Measurements from ENCODE around the gene PBX1.
A peak's percentile ranks its signal among the peaks of the same experiment; 100 is the strongest.

Gene PBX1

DNA sequence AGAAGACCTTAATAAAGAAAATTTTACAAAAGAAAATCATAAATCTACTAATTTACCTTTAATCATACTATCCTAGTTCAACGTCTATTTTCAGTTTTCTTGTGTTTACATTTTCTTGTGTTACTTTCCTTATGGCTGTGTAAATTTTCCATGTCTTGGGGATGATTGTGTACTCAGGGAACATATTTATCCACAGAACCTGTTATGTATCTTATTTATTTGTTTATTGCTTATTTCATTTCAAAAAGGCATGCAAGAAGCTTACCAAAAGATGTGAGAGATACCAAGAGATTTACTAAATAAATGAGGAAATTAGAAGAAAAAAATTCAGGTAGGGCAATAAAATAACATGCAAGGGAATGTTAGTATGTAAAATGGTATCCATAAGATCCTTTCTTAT, 22.8 kb downstream of the PBX1 start:
- Histone ChIP-seq H3K4me3 (ENCODE audit: low read depth in 1 of 2, low read length in 2 of 2) (no peak overlapping the region), H3K27ac (ENCODE audit: low read length) (no peak overlapping the region), H3K27me3 (ENCODE audit: low read depth, low read length) (no peaks in the 10 kb centered on the region), H3K4me1 (ENCODE audit: control insufficient read depth in 1 of 2, insufficient read depth in 2 of 2, low read length in 2 of 2) (peaks cover 12 to 66% of the 10 kb centered on the region in 2 donors), H3K9me3 (ENCODE audit: control insufficient read depth in 1 of 2, low read length in 2 of 2) (no peaks in the 10 kb centered on the region), H3K36me3 (ENCODE audit: control insufficient read depth in 1 of 2, insufficient read depth in 2 of 2, low read length in 2 of 2) (no peaks in the 10 kb centered on the region)

DNA sequence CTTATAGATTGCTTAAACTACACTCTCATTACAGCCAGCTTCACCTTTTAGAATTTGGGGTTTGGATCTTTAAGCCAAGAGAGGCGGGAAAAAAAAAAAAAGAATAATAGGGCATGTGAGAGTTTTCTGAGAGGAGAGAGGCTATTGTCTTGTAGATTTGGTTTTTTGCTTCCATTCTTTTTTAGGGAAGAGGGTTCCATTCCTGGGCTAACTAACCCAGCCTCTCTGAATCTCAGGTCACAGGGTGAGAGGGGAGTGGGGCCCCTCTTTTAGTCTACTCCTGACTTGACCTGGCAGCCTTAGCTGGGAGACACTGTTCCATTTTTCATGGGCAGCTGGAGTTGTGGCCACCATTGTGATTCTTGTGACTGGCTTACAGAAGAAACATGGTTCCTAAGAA, 24.2 kb downstream of the PBX1 start:
- Histone ChIP-seq H3K27ac (ENCODE audit: low read length) (no peak overlapping the region), H3K4me3 (ENCODE audit: low read depth in 1 of 2, low read length in 2 of 2) (no peak overlapping the region), H3K36me3 (ENCODE audit: control insufficient read depth in 1 of 2, insufficient read depth in 2 of 2, low read length in 2 of 2) (no peaks in the 10 kb centered on the region), H3K4me1 (ENCODE audit: control insufficient read depth in 1 of 2, insufficient read depth in 2 of 2, low read length in 2 of 2) (peaks cover 11 to 65% of the 10 kb centered on the region in 2 donors), H3K27me3 (ENCODE audit: low read depth, low read length) (no peaks in the 10 kb centered on the region), H3K9me3 (ENCODE audit: control insufficient read depth in 1 of 2, low read length in 2 of 2) (no peaks in the 10 kb centered on the region)

DNA sequence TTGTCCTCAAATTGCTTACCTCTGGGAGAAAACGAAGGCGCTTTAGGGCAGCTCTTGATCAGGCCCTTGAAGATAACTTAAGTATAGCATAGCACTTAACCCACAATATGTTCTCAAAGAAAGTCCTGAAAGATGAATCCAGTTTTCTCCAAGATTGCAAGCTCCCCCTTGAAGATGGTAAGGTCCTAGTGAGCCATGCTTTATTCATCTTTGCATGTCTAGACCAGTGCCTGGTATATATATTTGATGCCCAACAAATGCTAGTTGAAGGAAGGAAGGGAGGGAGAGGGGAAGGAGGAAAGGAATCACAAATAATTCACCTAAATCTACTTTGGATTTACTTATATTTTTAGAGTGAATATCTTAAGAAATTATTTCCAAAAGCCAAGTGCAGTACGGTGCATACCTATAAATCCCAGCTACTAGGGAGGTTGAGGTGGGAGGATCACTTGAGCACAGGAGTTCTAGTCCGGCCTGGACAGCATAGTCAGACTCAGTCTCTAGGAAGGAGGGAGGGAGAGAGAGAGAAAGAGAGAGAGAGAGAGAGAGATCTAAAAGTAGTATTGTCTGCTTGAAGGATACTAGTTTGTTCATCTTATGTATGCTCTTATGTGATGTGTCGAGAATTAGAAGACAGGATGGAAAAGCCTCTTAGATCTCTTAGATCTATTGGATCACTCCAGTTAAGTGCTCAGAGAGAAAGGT, 25.0 kb downstream of the PBX1 start:
- Histone ChIP-seq H3K36me3 (ENCODE audit: control insufficient read depth in 1 of 2, insufficient read depth in 2 of 2, low read length in 2 of 2) (no peaks in the 10 kb centered on the region), H3K4me1 (ENCODE audit: control insufficient read depth in 1 of 2, insufficient read depth in 2 of 2, low read length in 2 of 2) (peaks cover 4 to 60% of the 10 kb centered on the region in 2 donors), H3K27me3 (ENCODE audit: low read depth, low read length) (no peaks in the 10 kb centered on the region), H3K4me3 (ENCODE audit: low read depth in 1 of 2, low read length in 2 of 2) (no peak overlapping the region), H3K9me3 (ENCODE audit: control insufficient read depth in 1 of 2, low read length in 2 of 2) (no peaks in the 10 kb centered on the region), H3K27ac (ENCODE audit: low read length) (no peak overlapping the region)

DNA sequence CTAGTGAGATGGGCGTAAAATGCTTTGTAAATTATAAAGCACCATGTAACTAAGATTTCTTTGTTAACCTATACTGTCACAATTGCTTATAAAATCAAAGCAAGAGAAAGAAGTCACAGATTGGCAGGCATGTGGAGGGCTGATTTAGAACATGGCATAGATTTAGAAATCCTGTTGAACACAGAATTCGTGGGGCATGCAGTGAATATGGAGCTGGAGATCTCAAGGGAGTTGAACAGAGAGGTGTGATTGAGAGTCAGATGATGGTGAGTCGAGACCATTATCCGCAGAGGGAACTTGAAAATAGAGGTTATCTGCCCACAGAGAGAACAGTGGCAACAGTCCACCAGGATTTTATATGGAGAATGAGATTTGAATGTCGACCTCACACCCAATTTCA, 27.6 kb downstream of the PBX1 start:
- Histone ChIP-seq H3K4me1 (ENCODE audit: control insufficient read depth in 1 of 2, insufficient read depth in 2 of 2, low read length in 2 of 2) (peaks cover 17 to 79% of the 10 kb centered on the region in 2 donors), H3K9me3 (ENCODE audit: control insufficient read depth in 1 of 2, low read length in 2 of 2) (no peaks in the 10 kb centered on the region), H3K36me3 (ENCODE audit: control insufficient read depth in 1 of 2, insufficient read depth in 2 of 2, low read length in 2 of 2) (no peaks in the 10 kb centered on the region), H3K4me3 (ENCODE audit: low read depth in 1 of 2, low read length in 2 of 2) (no peak overlapping the region), H3K27me3 (ENCODE audit: low read depth, low read length) (no peaks in the 10 kb centered on the region), H3K27ac (ENCODE audit: low read length) (peak overlapping the region; percentile 2)

DNA sequence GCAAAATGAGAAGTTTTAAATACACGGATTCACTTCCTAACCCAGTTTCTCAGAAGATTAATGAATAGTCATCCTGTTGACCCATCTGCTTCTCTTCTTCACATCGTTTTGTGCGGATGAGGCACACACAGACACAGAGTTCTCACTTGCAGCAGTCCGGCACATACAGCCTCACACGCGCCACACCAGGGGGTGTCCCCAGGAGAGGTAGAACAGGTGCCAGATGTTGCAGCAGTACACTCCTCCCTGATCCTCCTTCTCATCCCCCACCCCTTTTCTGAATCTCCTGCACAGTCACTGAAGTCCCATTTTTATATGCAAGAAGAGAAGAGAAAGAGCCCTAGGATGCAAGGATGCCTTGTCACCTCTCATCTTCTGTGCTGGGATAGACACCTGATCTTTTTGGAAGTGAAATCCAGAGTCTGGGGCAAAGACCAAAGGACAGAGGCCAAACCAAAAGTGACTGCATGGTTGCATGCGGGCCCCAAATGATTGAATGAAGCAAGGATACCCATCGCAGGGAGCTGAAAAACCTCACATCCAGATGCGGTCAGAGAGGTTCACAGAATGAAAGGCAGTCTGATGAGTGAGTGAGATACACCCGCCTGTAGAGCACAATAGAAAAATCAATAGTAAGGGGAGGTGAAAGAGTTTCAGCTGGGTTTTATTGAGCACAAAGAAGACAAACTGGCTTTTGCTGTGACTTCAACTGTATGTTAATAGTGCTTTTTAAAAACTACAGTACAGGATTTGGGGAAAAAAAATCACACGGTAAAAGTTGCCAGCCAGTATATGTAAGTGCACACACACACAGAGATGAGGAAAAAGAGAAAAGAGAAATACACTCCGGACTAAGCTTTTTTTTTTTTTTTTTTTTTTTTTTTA, 28.9 kb downstream of the PBX1 start:
- Histone ChIP-seq H3K27me3 (ENCODE audit: low read depth, low read length) (no peaks in the 10 kb centered on the region), H3K36me3 (ENCODE audit: control insufficient read depth in 1 of 2, insufficient read depth in 2 of 2, low read length in 2 of 2) (no peaks in the 10 kb centered on the region), H3K27ac (ENCODE audit: low read length) (peak overlapping the region; percentile 63), H3K4me3 (ENCODE audit: low read depth in 1 of 2, low read length in 2 of 2) (peak overlapping the region in 1 of 2 donors; percentile 47), H3K9me3 (ENCODE audit: control insufficient read depth in 1 of 2, low read length in 2 of 2) (no peaks in the 10 kb centered on the region), H3K4me1 (ENCODE audit: control insufficient read depth in 1 of 2, insufficient read depth in 2 of 2, low read length in 2 of 2) (peaks cover 19 to 83% of the 10 kb centered on the region in 2 donors)

DNA sequence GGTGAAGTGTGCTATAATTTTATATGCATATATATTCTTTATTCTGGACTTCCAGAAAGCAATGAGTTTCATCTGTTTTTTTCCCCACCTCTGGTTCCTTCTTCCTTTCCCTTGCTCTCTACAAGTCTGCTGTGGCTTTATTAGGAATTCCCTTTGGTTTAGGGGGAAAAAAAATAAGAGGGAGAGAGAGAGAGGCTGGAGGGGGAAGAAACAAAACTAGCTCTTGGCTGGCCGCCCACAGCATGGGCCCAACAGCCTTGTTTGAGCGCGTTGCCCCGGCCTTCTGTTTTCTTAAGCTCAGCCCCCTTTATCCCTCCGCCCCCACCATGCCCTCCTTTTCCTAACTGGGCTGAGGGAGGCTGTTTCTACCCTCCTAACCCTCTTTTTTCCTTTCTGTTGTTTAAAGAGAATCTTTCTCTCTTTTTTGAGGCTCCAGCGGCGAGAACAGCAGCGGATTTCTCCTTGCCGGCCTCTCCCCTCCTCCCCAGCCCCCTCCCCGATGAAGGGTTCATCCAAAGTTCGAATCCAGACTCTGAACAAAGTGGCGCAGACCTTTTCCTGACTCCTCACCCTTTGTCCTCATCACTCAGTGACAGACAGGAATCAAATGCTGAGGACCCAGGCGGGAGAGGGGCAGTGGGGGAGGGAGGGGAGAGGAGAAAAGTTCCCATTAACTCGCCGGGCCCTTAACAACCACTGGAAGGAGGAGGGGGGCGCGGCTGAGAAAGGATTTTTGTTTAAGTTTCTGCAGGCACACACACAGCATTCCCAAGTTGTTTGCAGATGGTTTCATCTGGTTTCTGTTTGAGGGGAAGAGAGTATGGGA, 29.7 kb downstream of the PBX1 start:
- Histone ChIP-seq H3K27ac (ENCODE audit: low read length) (peak overlapping the region; percentile 63), H3K27me3 (ENCODE audit: low read depth, low read length) (no peaks in the 10 kb centered on the region), H3K4me3 (ENCODE audit: low read depth in 1 of 2, low read length in 2 of 2) (peak overlapping the region; percentile 28 to 47), H3K9me3 (ENCODE audit: control insufficient read depth in 1 of 2, low read length in 2 of 2) (no peaks in the 10 kb centered on the region), H3K36me3 (ENCODE audit: control insufficient read depth in 1 of 2, insufficient read depth in 2 of 2, low read length in 2 of 2) (no peaks in the 10 kb centered on the region), H3K4me1 (ENCODE audit: control insufficient read depth in 1 of 2, insufficient read depth in 2 of 2, low read length in 2 of 2) (peaks cover 19 to 79% of the 10 kb centered on the region in 2 donors)

DNA sequence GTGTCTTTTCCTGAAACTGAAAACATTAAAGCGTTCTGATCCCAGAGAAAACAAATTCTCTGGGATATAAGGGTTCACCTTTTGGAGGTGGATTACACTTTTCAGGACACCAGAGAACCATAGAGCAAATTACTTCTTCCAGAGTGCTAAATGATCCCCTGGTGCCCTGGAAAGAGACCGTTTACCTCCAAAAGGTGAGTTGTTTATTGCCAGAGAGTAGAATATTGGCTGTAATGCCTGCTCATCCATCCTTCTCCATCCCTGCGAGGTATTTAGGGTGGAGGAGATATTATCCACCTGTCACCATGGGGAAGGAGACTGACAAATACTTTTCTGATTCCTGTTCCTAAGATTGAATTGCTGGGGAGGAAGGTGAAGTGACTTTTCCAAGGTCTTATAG, 30.4 kb downstream of the PBX1 start:
- Histone ChIP-seq H3K27me3 (ENCODE audit: low read depth, low read length) (no peaks in the 10 kb centered on the region), H3K4me3 (ENCODE audit: low read depth in 1 of 2, low read length in 2 of 2) (peak overlapping the region; percentile 28 to 47), H3K9me3 (ENCODE audit: control insufficient read depth in 1 of 2, low read length in 2 of 2) (no peaks in the 10 kb centered on the region), H3K27ac (ENCODE audit: low read length) (peak overlapping the region; percentile 63), H3K4me1 (ENCODE audit: control insufficient read depth in 1 of 2, insufficient read depth in 2 of 2, low read length in 2 of 2) (peaks cover 19 to 74% of the 10 kb centered on the region in 2 donors), H3K36me3 (ENCODE audit: control insufficient read depth in 1 of 2, insufficient read depth in 2 of 2, low read length in 2 of 2) (no peaks in the 10 kb centered on the region)

DNA sequence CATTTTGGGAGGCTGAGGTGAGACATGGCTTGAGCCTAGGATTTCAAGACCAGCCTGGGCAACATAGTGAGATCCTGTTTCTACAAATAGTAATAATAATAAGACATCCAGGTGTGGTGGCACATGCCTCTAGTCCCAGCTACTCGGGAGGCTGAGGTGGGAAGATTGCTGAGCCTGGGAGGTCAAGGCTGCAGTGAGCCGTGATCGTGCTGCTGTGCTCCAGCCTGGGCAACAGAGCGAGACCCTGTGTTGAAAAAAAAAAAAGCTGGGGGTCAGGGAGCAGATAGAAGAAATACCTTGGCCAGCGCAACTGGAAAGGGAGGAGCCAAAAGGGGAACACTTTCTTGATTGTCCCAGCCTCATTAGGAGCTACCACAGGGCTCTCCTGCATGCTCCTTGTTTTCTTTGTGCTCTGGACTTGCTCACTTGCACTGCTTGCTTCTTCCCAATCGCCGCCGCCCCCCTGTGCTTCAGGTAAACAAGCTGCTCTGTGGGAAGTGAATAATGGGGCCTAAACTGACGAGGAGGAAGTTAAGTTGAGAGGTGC, 31.1 kb downstream of the PBX1 start:
- H3K27ac ChIP-seq (ENCODE audit: low read length) = peak overlapping the region; percentile 63
- no peaks in the 10 kb centered on the region for H3K27me3 ChIP-seq (ENCODE audit: low read depth, low read length)
- peak overlapping the region in 1 of 2 donors; percentile 14 for H3K4me3 ChIP-seq (ENCODE audit: low read depth in 1 of 2, low read length in 2 of 2)
- H3K4me1 ChIP-seq (ENCODE audit: control insufficient read depth in 1 of 2, insufficient read depth in 2 of 2, low read length in 2 of 2) = peaks cover 19 to 68% of the 10 kb centered on the region in 2 donors
- H3K36me3 ChIP-seq (ENCODE audit: control insufficient read depth in 1 of 2, insufficient read depth in 2 of 2, low read length in 2 of 2) = no peaks in the 10 kb centered on the region
- H3K9me3 ChIP-seq (ENCODE audit: control insufficient read depth in 1 of 2, low read length in 2 of 2) = no peaks in the 10 kb centered on the region

DNA sequence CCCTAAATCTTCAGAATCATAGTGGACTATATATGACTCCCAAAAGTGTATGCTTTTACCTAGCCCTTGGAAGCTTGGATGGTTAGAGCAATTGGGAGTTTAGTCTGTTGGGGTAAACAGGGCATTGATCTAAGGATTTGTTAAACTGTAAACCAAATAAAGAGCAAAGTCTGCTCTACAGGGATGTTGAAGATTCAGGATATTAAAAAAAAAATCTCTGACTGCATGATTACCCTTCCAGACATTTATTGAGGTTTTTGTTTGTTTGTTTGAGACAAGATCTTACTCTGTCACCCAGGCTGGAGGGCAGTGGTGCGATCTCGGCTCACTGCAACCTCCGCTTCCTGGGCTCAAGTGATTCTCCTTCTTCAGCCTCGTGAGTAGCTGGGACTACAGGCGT, 31.6 kb downstream of the PBX1 start:
- peak overlapping the region; percentile 24 for H3K27ac ChIP-seq (ENCODE audit: low read length)
- peaks cover 19 to 62% of the 10 kb centered on the region in 2 donors for H3K4me1 ChIP-seq (ENCODE audit: control insufficient read depth in 1 of 2, insufficient read depth in 2 of 2, low read length in 2 of 2)
- no peaks in the 10 kb centered on the region for H3K36me3 ChIP-seq (ENCODE audit: control insufficient read depth in 1 of 2, insufficient read depth in 2 of 2, low read length in 2 of 2)
- peak overlapping the region in 1 of 2 donors; percentile 14 for H3K4me3 ChIP-seq (ENCODE audit: low read depth in 1 of 2, low read length in 2 of 2)
- no peaks in the 10 kb centered on the region for H3K27me3 ChIP-seq (ENCODE audit: low read depth, low read length)
- no peaks in the 10 kb centered on the region for H3K9me3 ChIP-seq (ENCODE audit: control insufficient read depth in 1 of 2, low read length in 2 of 2)

DNA sequence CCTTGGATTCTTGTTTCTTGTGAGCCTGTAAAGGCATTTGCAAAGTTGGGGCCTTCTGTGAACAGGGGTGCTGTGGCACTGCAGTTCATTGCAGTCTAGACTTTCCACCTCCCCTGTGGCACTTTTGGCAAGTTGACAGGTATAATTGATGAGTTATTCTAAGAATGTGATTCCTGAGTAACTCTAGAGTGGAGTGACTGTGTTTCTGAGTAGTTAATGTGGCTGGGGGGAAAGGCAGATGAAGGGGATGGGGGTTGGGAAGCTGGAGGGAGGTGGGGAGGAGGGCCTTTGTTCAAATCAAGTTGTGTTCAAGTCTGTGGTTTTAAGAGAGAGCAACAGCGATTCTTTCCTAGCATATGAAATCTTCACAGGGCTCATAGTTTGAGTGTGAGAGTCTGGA, 32.9 kb downstream of the PBX1 start:
- no peak overlapping the region for H3K4me3 ChIP-seq (ENCODE audit: low read depth in 1 of 2, low read length in 2 of 2)
- H3K9me3 ChIP-seq (ENCODE audit: control insufficient read depth in 1 of 2, low read length in 2 of 2) = no peaks in the 10 kb centered on the region
- H3K4me1 ChIP-seq (ENCODE audit: control insufficient read depth in 1 of 2, insufficient read depth in 2 of 2, low read length in 2 of 2) = peaks cover 19 to 50% of the 10 kb centered on the region in 2 donors
- no peaks in the 10 kb centered on the region for H3K36me3 ChIP-seq (ENCODE audit: control insufficient read depth in 1 of 2, insufficient read depth in 2 of 2, low read length in 2 of 2)
- no peaks in the 10 kb centered on the region for H3K27me3 ChIP-seq (ENCODE audit: low read depth, low read length)
- no peak overlapping the region for H3K27ac ChIP-seq (ENCODE audit: low read length)

DNA sequence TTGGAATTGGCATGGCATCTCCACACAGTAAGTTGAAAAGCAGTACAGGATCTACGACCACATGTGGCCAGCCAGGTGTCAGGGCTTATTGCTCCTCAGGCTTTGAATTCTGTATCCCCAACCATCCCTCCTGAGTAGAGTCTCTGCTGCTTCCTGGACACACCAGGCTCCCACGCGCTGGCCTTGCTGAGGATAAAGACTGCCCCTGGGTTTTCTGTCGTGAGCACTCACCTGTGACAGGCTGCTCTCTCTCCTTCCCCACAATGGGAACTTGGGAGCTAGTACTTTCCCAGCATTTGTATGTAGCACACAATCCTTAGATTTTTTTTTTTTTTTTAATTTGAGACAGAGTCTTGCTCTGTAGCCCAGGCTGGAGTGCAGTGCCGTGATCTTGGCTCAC, 33.6 kb downstream of the PBX1 start:
- no peaks in the 10 kb centered on the region for H3K9me3 ChIP-seq (ENCODE audit: control insufficient read depth in 1 of 2, low read length in 2 of 2)
- H3K36me3 ChIP-seq (ENCODE audit: control insufficient read depth in 1 of 2, insufficient read depth in 2 of 2, low read length in 2 of 2) = peaks cover 0 to 6% of the 10 kb centered on the region in 2 donors
- H3K27me3 ChIP-seq (ENCODE audit: low read depth, low read length) = no peaks in the 10 kb centered on the region
- H3K27ac ChIP-seq (ENCODE audit: low read length) = no peak overlapping the region
- no peak overlapping the region for H3K4me3 ChIP-seq (ENCODE audit: low read depth in 1 of 2, low read length in 2 of 2)
- peaks cover 19 to 42% of the 10 kb centered on the region in 2 donors for H3K4me1 ChIP-seq (ENCODE audit: control insufficient read depth in 1 of 2, insufficient read depth in 2 of 2, low read length in 2 of 2)
